ACC112 (cell line): ENCODE data around the gene DISC1.
A peak's percentile ranks its signal among the peaks of the same experiment; 100 is the strongest.

Source experiments
- H2AFZ ChIP-seq: fragments of 200-600 bp; sonication (generic); one replicate; pipeline ENCODE4 v1.6.0; 2017; ENCODE audit warnings: antibody characterized with exemption, low read length; ENCODE audit not compliant: unreplicated experiment
- H3K27ac ChIP-seq: fragments of 200-600 bp; sonication (generic); 2 replicates; pipeline ENCODE4 v1.5.1; 2014; ENCODE audit warnings: low read depth, mild to moderate bottlenecking, antibody characterized with exemption, low read length, moderate library complexity
- H3K27me3 ChIP-seq: fragments of 200-600 bp; sonication (generic); 2 replicates; pipeline ENCODE4 v1.6.1; 2014; ENCODE audit warnings: mild to moderate bottlenecking, antibody characterized with exemption, low read length, moderate library complexity, mixed read lengths; ENCODE audit not compliant: insufficient read depth
- H3K36me3 ChIP-seq: fragments of 200-600 bp; sonication (generic); 2 replicates; pipeline ENCODE4 v1.6.1; 2016; ENCODE audit warnings: mild to moderate bottlenecking, antibody characterized with exemption, low read length, moderate library complexity, mixed read lengths; ENCODE audit not compliant: insufficient read depth
- H3K4me1 ChIP-seq: fragments of 200-600 bp; sonication (generic); one replicate; pipeline ENCODE4 v1.6.1; 2016; ENCODE audit warnings: low read length, mixed read lengths; ENCODE audit not compliant: insufficient read depth, unreplicated experiment, control insufficient read depth
- H3K4me3 ChIP-seq: fragments of 200-600 bp; sonication (generic); 2 replicates; pipeline ENCODE4 v1.5.1; 2014; ENCODE audit warnings: mild to moderate bottlenecking, low read depth, low read length
- H3K79me2 ChIP-seq: fragments of 200-600 bp; sonication (generic); one replicate; pipeline ENCODE4 v1.6.0; 2016; ENCODE audit warnings: low read length; ENCODE audit not compliant: control insufficient read depth, unreplicated experiment, insufficient read depth

The DISC1 gene

GRCh38 chr1:231793893-231794292 lies 167.3 kb downstream of the DISC1 start:
- H3K27ac ChIP-seq: no peak overlapping the region
- no peaks in the 10 kb centered on the region for H3K4me1 ChIP-seq
- H2AFZ ChIP-seq: no peak overlapping the region
- H3K4me3 ChIP-seq: no peak overlapping the region
- H3K36me3 ChIP-seq: no peaks in the 10 kb centered on the region
- H3K27me3 ChIP-seq: no peaks in the 10 kb centered on the region
- no peaks in the 10 kb centered on the region for H3K79me2 ChIP-seq

GRCh38 chr1:231796141-231796540 lies 169.6 kb downstream of the DISC1 start:
- Histone ChIP-seq H3K4me1 (peaks cover 13% of the 10 kb centered on the region), H3K4me3 (no peak overlapping the region), H3K27me3 (no peaks in the 10 kb centered on the region), H3K27ac (no peak overlapping the region), H2AFZ (no peak overlapping the region), H3K79me2 (no peaks in the 10 kb centered on the region), H3K36me3 (no peaks in the 10 kb centered on the region)

- no peaks in the 10 kb centered on the region for H3K27me3 ChIP-seq
- H3K79me2 ChIP-seq: no peaks in the 10 kb centered on the region
- H3K27ac ChIP-seq: peak overlapping the region; percentile 63
- peak overlapping the region; percentile 59 for H2AFZ ChIP-seq
- H3K4me3 ChIP-seq: no peak overlapping the region; the same call in 1 of the 2 replicates
- peaks cover 20% of the 10 kb centered on the region for H3K4me1 ChIP-seq
- no peaks in the 10 kb centered on the region for H3K36me3 ChIP-seq
Measured at GRCh38 chr1:231799363-231799986, 172.9 kb downstream of the DISC1 start.

GRCh38 chr1:231800108-231800507 lies 173.5 kb downstream of the DISC1 start:
- Histone ChIP-seq H3K4me1 (peaks cover 20% of the 10 kb centered on the region), H3K79me2 (no peaks in the 10 kb centered on the region), H3K27ac (peak overlapping the region; percentile 63), H2AFZ (peak overlapping the region; percentile 59), H3K27me3 (no peaks in the 10 kb centered on the region), H3K36me3 (no peaks in the 10 kb centered on the region), H3K4me3 (peak overlapping the region; percentile 56)

GRCh38 chr1:231801042-231801585 lies 174.5 kb downstream of the DISC1 start:
- no peak overlapping the region for H2AFZ ChIP-seq
- no peaks in the 10 kb centered on the region for H3K79me2 ChIP-seq
- H3K36me3 ChIP-seq: no peaks in the 10 kb centered on the region
- H3K27me3 ChIP-seq: no peaks in the 10 kb centered on the region
- H3K27ac ChIP-seq: peak overlapping the region; percentile 63; the same call in 1 of the 2 replicates
- no peak overlapping the region for H3K4me3 ChIP-seq
- peaks cover 20% of the 10 kb centered on the region for H3K4me1 ChIP-seq

- Histone ChIP-seq H3K27ac (peak overlapping the region; percentile 73), H3K79me2 (no peaks in the 10 kb centered on the region), H2AFZ (peak overlapping the region; percentile 43)
Measured at GRCh38 chr1:231803353-231803752, 176.8 kb downstream of the DISC1 start.

GRCh38 chr1:231806623-231807495 lies 180.3 kb downstream of the DISC1 start:
- Histone ChIP-seq H3K4me3 (no peak overlapping the region), H3K4me1 (peaks cover 27% of the 10 kb centered on the region), H2AFZ (no peak overlapping the region), H3K36me3 (peaks cover 6% of the 10 kb centered on the region; the same call in 1 of the 2 replicates), H3K27ac (no peak overlapping the region), H3K79me2 (no peaks in the 10 kb centered on the region), H3K27me3 (no peaks in the 10 kb centered on the region)

More at GRCh38 chr1:231803353-231803752, 176.8 kb downstream of the DISC1 start:
- H3K36me3 ChIP-seq: peaks cover 5% of the 10 kb centered on the region; the same call in 1 of the 2 replicates
- no peaks in the 10 kb centered on the region for H3K27me3 ChIP-seq
- peaks cover 27% of the 10 kb centered on the region for H3K4me1 ChIP-seq
- no peak overlapping the region for H3K4me3 ChIP-seq

GRCh38 chr1:231807541-231807940 lies 181.0 kb downstream of the DISC1 start:
- peaks cover 6% of the 10 kb centered on the region; the same call in 1 of the 2 replicates for H3K36me3 ChIP-seq
- no peaks in the 10 kb centered on the region for H3K79me2 ChIP-seq
- no peaks in the 10 kb centered on the region for H3K27me3 ChIP-seq
- H2AFZ ChIP-seq: no peak overlapping the region
- no peak overlapping the region for H3K4me3 ChIP-seq
- H3K27ac ChIP-seq: no peak overlapping the region
- H3K4me1 ChIP-seq: peaks cover 26% of the 10 kb centered on the region

GRCh38 chr1:231808116-231808515 lies 181.5 kb downstream of the DISC1 start:
- Histone ChIP-seq H3K27ac (no peak overlapping the region), H3K27me3 (no peaks in the 10 kb centered on the region), H3K4me3 (no peak overlapping the region), H3K36me3 (peaks cover 6% of the 10 kb centered on the region; the same call in 1 of the 2 replicates), H2AFZ (no peak overlapping the region), H3K4me1 (peaks cover 20% of the 10 kb centered on the region), H3K79me2 (no peaks in the 10 kb centered on the region)

- Histone ChIP-seq H3K27ac (peak overlapping the region; percentile 60), H3K79me2 (no peaks in the 10 kb centered on the region), H2AFZ (peak overlapping the region; percentile 75), H3K4me1 (peaks cover 20% of the 10 kb centered on the region), H3K27me3 (no peaks in the 10 kb centered on the region), H3K36me3 (peaks cover 6% of the 10 kb centered on the region; the same call in 1 of the 2 replicates), H3K4me3 (no peak overlapping the region)
Measured at GRCh38 chr1:231808990-231809389, 182.4 kb downstream of the DISC1 start.
